Measurements from ENCODE around the gene C16orf74. TPM values are rescaled to one million over a fixed set of nuclear protein-coding genes. Genes with fewer than 3 reads are reported as not detected.
A peak's percentile ranks its signal among the peaks of the same experiment; 100 is the strongest.

C16orf74 gene
- total and polyA plus RNA-seq, 2 donors (not counting 1 experiment from before 2014, with no cell fraction given), result 73.0 to 83.3 TPM

- no peak overlapping the region for H3K27ac Mint-ChIP-seq
- CTCF ChIA-PET, result interaction anchor here (1.1 to 1.3 kb wide), 2 partner anchors 18 to 74 kb away, joined by 3 read pairs; no protein-coding TSS in a partner anchor
- Histone ChIP-seq H3K27me3 (replicated peaks in 1 of 4; ENCODE audit: control extremely low read depth in 1 of 4, control insufficient read depth in 3 of 4, insufficient read depth in 4 of 4, low read length in 3 of 4) (no peaks in the 10 kb centered on the region), H3K9ac (ENCODE audit: low read length) (no peak overlapping the region), H3K4me2 (replicated peaks; ENCODE audit: low read depth, low read length, poor library complexity, severe bottlenecking) (no peak overlapping the region), H3K27ac (ENCODE audit: low read length in 2 of 2) (no peak overlapping the region), H2AFZ (ENCODE audit: insufficient read depth, low read depth, low read length, poor library complexity, severe bottlenecking) (no peak overlapping the region), H3K79me2 (ENCODE audit: control insufficient read depth, insufficient read depth, low read length) (peaks cover 76% of the 10 kb centered on the region), H3K36me3 (replicated peaks in 1 of 2; ENCODE audit: control extremely low read depth in 1 of 2, control insufficient read depth in 1 of 2, extremely low read depth in 1 of 2, insufficient read depth in 2 of 2, low read length in 1 of 2) (peaks cover 8 to 40% of the 10 kb centered on the region in 2 experiments), H4K20me1 (ENCODE audit: control insufficient read depth, insufficient read depth, low read length, poor library complexity, severe bottlenecking) (peaks cover 78% of the 10 kb centered on the region), H3K4me3 (ENCODE audit: control extremely low read depth in 1 of 5, extremely low read depth in 1 of 5, insufficient read depth in 1 of 5, low read depth in 2 of 5, low read length in 4 of 5) (no peak overlapping the region), H3K4me1 (ENCODE audit: control insufficient read depth in 2 of 2, insufficient read depth in 2 of 2, low read length in 2 of 2) (peaks cover 0 to 4% of the 10 kb centered on the region in 2 donors), H3K9me3 (ENCODE audit: control extremely low read depth in 1 of 3, control insufficient read depth in 2 of 3, insufficient read depth in 1 of 3, low read length in 2 of 3) (no peaks in the 10 kb centered on the region)
- POLR2A ChIA-PET, result no interaction called here
- TF ChIP-seq EZH2 (IDR thresholded peaks at IDR 0.05; ENCODE audit: borderline replicate concordance, insufficient read depth, low read depth, low read length, poor library complexity, severe bottlenecking) (no peak), CTCF (IDR thresholded peaks at IDR 0.05) (no peak)
- peaks cover 2% of the 10 kb centered on the region for H3K4me1 Mint-ChIP-seq
- 84% methylated on average over 3 of the region's 7 CpGs for WGBS (ENCODE audit: insufficient coverage)
- H3K27me3 Mint-ChIP-seq, result no peaks in the 10 kb centered on the region
- no peak overlapping the region for H3K4me3 Mint-ChIP-seq
- DNase-seq (no peak), ATAC-seq (ENCODE audit: low read depth) (peak; percentile 21)
- H3K9me3 Mint-ChIP-seq (ENCODE audit: insufficient read depth), result no peaks in the 10 kb centered on the region
- intact Hi-C loops (cut with micrococcal nuclease), result no loop called here
These were observed 22.0 kb downstream of the C16orf74 start for GRCh38 chr16:85728879-85729278.

DNA sequence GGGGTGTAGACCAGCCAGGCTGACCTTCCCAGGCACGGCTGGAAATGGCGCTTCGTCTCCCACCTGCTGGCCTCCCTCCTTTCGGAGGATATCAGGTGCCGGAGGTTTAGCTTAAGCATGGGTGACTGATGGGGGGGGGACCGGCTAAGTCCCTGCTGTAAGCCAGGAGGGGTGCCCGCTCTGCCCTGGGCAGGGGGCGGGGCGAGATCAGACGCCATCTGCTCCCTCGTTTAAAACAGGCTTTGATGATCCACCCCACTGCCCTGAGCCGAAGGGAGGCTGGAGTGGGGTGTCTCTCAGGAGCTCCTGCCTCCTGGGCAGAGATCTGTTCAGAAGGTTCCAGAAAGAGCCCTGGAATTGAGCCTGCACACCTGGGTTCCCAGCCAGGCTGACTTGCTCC, 26.0 kb downstream of the C16orf74 start:
- Histone ChIP-seq H3K9me3 (ENCODE audit: control extremely low read depth in 1 of 3, control insufficient read depth in 2 of 3, insufficient read depth in 1 of 3, low read length in 2 of 3) (no peaks in the 10 kb centered on the region), H3K79me2 (ENCODE audit: control insufficient read depth, insufficient read depth, low read length) (peaks cover 61% of the 10 kb centered on the region), H3K9ac (ENCODE audit: low read length) (no peak overlapping the region), H3K27ac (ENCODE audit: low read length in 2 of 2) (no peak overlapping the region), H3K4me1 (ENCODE audit: control insufficient read depth in 2 of 2, insufficient read depth in 2 of 2, low read length in 2 of 2) (peaks cover 0 to 1% of the 10 kb centered on the region in 2 donors), H3K27me3 (replicated peaks in 1 of 4; ENCODE audit: control extremely low read depth in 1 of 4, control insufficient read depth in 3 of 4, insufficient read depth in 4 of 4, low read length in 3 of 4) (no peaks in the 10 kb centered on the region), H3K4me3 (ENCODE audit: control extremely low read depth in 1 of 5, extremely low read depth in 1 of 5, insufficient read depth in 1 of 5, low read depth in 2 of 5, low read length in 4 of 5) (no peak overlapping the region), H4K20me1 (ENCODE audit: control insufficient read depth, insufficient read depth, low read length, poor library complexity, severe bottlenecking) (peaks cover 71% of the 10 kb centered on the region), H3K4me2 (replicated peaks; ENCODE audit: low read depth, low read length, poor library complexity, severe bottlenecking) (no peak overlapping the region), H2AFZ (ENCODE audit: insufficient read depth, low read depth, low read length, poor library complexity, severe bottlenecking) (no peak overlapping the region), H3K36me3 (replicated peaks in 1 of 2; ENCODE audit: control extremely low read depth in 1 of 2, control insufficient read depth in 1 of 2, extremely low read depth in 1 of 2, insufficient read depth in 2 of 2, low read length in 1 of 2) (peaks cover 9 to 27% of the 10 kb centered on the region in 2 experiments)
- DNase-seq (no peak), ATAC-seq (ENCODE audit: low read depth) (no peak)
- H3K27me3 Mint-ChIP-seq, result no peaks in the 10 kb centered on the region
- TF ChIP-seq EZH2 (IDR thresholded peaks at IDR 0.05; ENCODE audit: borderline replicate concordance, insufficient read depth, low read depth, low read length, poor library complexity, severe bottlenecking) (no peak), CTCF (IDR thresholded peaks at IDR 0.05) (no peak)
- 94% methylated on average over 12 of the region's 12 CpGs for WGBS (ENCODE audit: insufficient coverage)
- CTCF ChIA-PET, result no interaction called here
- H3K27ac Mint-ChIP-seq, result no peak overlapping the region
- no peaks in the 10 kb centered on the region for H3K4me1 Mint-ChIP-seq
- intact Hi-C loops (cut with micrococcal nuclease), result no loop called here
- no peaks in the 10 kb centered on the region for H3K9me3 Mint-ChIP-seq (ENCODE audit: insufficient read depth)
- POLR2A ChIA-PET, result no interaction called here
- H3K4me3 Mint-ChIP-seq, result no peak overlapping the region

All from B cell (primary cell).